Upper lobe of left lung (tissue), 4 donors: ENCODE results near the gene OPN1SW.

Experiments
- CTCF ChIP-seq, 6 experiments: fragments of 450-650 bp in 4 of 6; fragments of 200-600 bp in 2 of 6; sonication (generic) in 2 of 6; IDR thresholded peaks; one replicate each; pipeline ENCODE4 v1.5.1; 2016 to 2019; ENCODE audit warnings: antibody characterized with exemption in 6 of 6
- EP300 ChIP-seq, 4 donors: sonication (generic); formaldehyde crosslinking; IDR thresholded peaks; one replicate each; pipeline ENCODE4 v1.5.1; 2017; ENCODE audit warnings: antibody characterized with exemption in 4 of 4, control low read depth in 2 of 4
- POLR2A ChIP-seq, 4 donors: fragments of 450-650 bp; IDR thresholded peaks; one replicate each; pipeline ENCODE4 v1.5.1; 2016 to 2017; ENCODE audit warnings: antibody characterized with exemption in 4 of 4, mild to moderate bottlenecking in 2 of 4
- POLR2AphosphoS5 ChIP-seq, 2 donors: sonication (generic); formaldehyde crosslinking; IDR thresholded peaks; one replicate each; pipeline ENCODE4 v1.5.1; 2017; ENCODE audit warnings: antibody characterized with exemption in 2 of 2

GRCh38 chr7:128737441-128737840 lies 38.2 kb downstream of the OPN1SW start:
- TF ChIP-seq EP300 (IDR thresholded peaks at IDR 0.05) (no peak), POLR2AphosphoS5 (IDR thresholded peaks at IDR 0.05) (no peak), CTCF (IDR thresholded peaks at IDR 0.05) (no peak), POLR2A (IDR thresholded peaks at IDR 0.05) (no peak)
